ENCODE results near the gene RIPOR1.
A peak's percentile ranks its signal among the peaks of the same experiment; 100 is the strongest.

The RIPOR1 gene

GRCh38 chr16:67563708-67564468, 35.3 kb downstream of the RIPOR1 start:
- Histone ChIP-seq H3K27ac (peak overlapping the region; percentile 99), H3K9me3 (no peaks in the 10 kb centered on the region), H3K36me3 (no peaks in the 10 kb centered on the region), H3K27me3 (no peaks in the 10 kb centered on the region), H3K4me1 (ENCODE audit: control insufficient read depth in 1 of 2, insufficient read depth in 1 of 2, low read depth in 1 of 2, low read length in 1 of 2) (peaks cover 30 to 33% of the 10 kb centered on the region in 2 experiments), H3K4me3 (ENCODE audit: low read depth in 1 of 2, low read length in 1 of 2) (peak overlapping the region; percentile 94 to 98)
- TF ChIP-seq CTCF (IDR thresholded peaks at IDR 0.05), result peak; percentile 11

- no peak for TF ChIP-seq CTCF (IDR thresholded peaks at IDR 0.05)
- H3K4me3 ChIP-seq (ENCODE audit: low read depth in 1 of 2, low read length in 1 of 2), result no peak overlapping the region
- peaks cover 24 to 27% of the 10 kb centered on the region in 2 experiments for H3K4me1 ChIP-seq (ENCODE audit: control insufficient read depth in 1 of 2, insufficient read depth in 1 of 2, low read depth in 1 of 2, low read length in 1 of 2)
- H3K27me3 ChIP-seq, result no peaks in the 10 kb centered on the region
- H3K9me3 ChIP-seq, result no peaks in the 10 kb centered on the region
- no peak overlapping the region for H3K27ac ChIP-seq
- H3K36me3 ChIP-seq, result no peaks in the 10 kb centered on the region
These were observed 37.0 kb downstream of the RIPOR1 start for GRCh38 chr16:67565470-67566100.

- no peak overlapping the region for H3K27ac ChIP-seq
- no peaks in the 10 kb centered on the region for H3K4me1 ChIP-seq (ENCODE audit: control insufficient read depth in 1 of 2, insufficient read depth in 1 of 2, low read depth in 1 of 2, low read length in 1 of 2)
- no peaks in the 10 kb centered on the region for H3K27me3 ChIP-seq
- H3K36me3 ChIP-seq, result peaks cover 44% of the 10 kb centered on the region
- H3K4me3 ChIP-seq (ENCODE audit: low read depth in 1 of 2, low read length in 1 of 2), result no peak overlapping the region
- TF ChIP-seq CTCF (IDR thresholded peaks at IDR 0.05), result no peak
- no peaks in the 10 kb centered on the region for H3K9me3 ChIP-seq
These were observed 42.8 kb downstream of the RIPOR1 start for GRCh38 chr16:67571464-67571863.

GRCh38 chr16:67571981-67572431, 43.4 kb downstream of the RIPOR1 start:
- no peak overlapping the region for H3K27ac ChIP-seq
- TF ChIP-seq CTCF (IDR thresholded peaks at IDR 0.05), result no peak
- no peaks in the 10 kb centered on the region for H3K4me1 ChIP-seq (ENCODE audit: control insufficient read depth in 1 of 2, insufficient read depth in 1 of 2, low read depth in 1 of 2, low read length in 1 of 2)
- H3K9me3 ChIP-seq, result no peaks in the 10 kb centered on the region
- peaks cover 44% of the 10 kb centered on the region for H3K36me3 ChIP-seq
- no peaks in the 10 kb centered on the region for H3K27me3 ChIP-seq
- H3K4me3 ChIP-seq (ENCODE audit: low read depth in 1 of 2, low read length in 1 of 2), result no peak overlapping the region

- no peaks in the 10 kb centered on the region for H3K27me3 ChIP-seq
- H3K4me3 ChIP-seq (ENCODE audit: low read depth in 1 of 2, low read length in 1 of 2), result no peak overlapping the region
- TF ChIP-seq CTCF (IDR thresholded peaks at IDR 0.05), result no peak
- peaks cover 15% of the 10 kb centered on the region for H3K36me3 ChIP-seq
- no peaks in the 10 kb centered on the region for H3K9me3 ChIP-seq
- H3K27ac ChIP-seq, result no peak overlapping the region
- H3K4me1 ChIP-seq (ENCODE audit: control insufficient read depth in 1 of 2, insufficient read depth in 1 of 2, low read depth in 1 of 2, low read length in 1 of 2), result no peaks in the 10 kb centered on the region
These were observed 51.1 kb downstream of the RIPOR1 start for GRCh38 chr16:67579686-67580085.
